Keratinocyte (primary cell): ENCODE measurements around the gene CFL1. TPM values are rescaled to one million over a fixed set of nuclear protein-coding genes. Genes with fewer than 3 reads are reported as not detected.

Experiments used
- DNase-seq: peaks from one replicate; pipeline ENCODE4 v3.0.0-alpha.2; 2011; ENCODE audit warnings: low read depth, missing footprints, low spot score
- FAIRE-seq: peaks from 2 replicates; lab custom pipeline; 2011; peaks lifted over from hg19 to GRCh38; lab: Jason Lieb, UNC
- H2AFZ ChIP-seq: 2 replicates; pipeline ENCODE4 v1.6.0; 2012; ENCODE audit warnings: low read length, control low read depth, inconsistent platforms; ENCODE audit not compliant: control insufficient read depth
- H3K27ac ChIP-seq: 2 replicates; pipeline ENCODE4 v1.5.1; 2011; ENCODE audit warnings: low read length; ENCODE audit not compliant: control insufficient read depth, insufficient read depth
- H3K27me3 ChIP-seq: 3 replicates; pipeline ENCODE4 v1.6.0; 2011; ENCODE audit warnings: low read length; ENCODE audit not compliant: control insufficient read depth, insufficient read depth; ENCODE audit errors: extremely low read depth
- H3K36me3 ChIP-seq, 2 experiments: 2 replicates in 1 of 2; 3 replicates in 1 of 2; pipeline ENCODE4 v1.5.1; 2011; ENCODE audit warnings: low read length in 2 of 2, mild to moderate bottlenecking in 1 of 2; ENCODE audit not compliant: control insufficient read depth in 2 of 2, insufficient read depth in 2 of 2; ENCODE audit errors: extremely low read depth in 1 of 2
- H3K4me1 ChIP-seq: 3 replicates; pipeline ENCODE4 v1.5.1; 2011; ENCODE audit warnings: low read length; ENCODE audit not compliant: control insufficient read depth, insufficient read depth; ENCODE audit errors: extremely low read depth
- H3K4me2 ChIP-seq: 3 replicates; pipeline ENCODE4 v1.6.0; 2011; ENCODE audit warnings: low read depth, low read length; ENCODE audit not compliant: control insufficient read depth, insufficient read depth; ENCODE audit errors: extremely low read depth
- H3K4me3 ChIP-seq, 3 experiments: fragments of 200-600 bp in 1 of 3; sonication (generic) in 1 of 3; 2 replicates in 2 of 3; 3 replicates in 1 of 3; pipeline ENCODE4 v1.5.1; 2011 to 2016; ENCODE audit warnings: low read length in 3 of 3, mild to moderate bottlenecking in 3 of 3, control low read depth in 2 of 3, inconsistent platforms in 1 of 3, low read depth in 1 of 3, mixed read lengths in 1 of 3, mixed run types in 1 of 3, moderate library complexity in 1 of 3; ENCODE audit not compliant: control insufficient read depth in 2 of 3, insufficient read depth in 2 of 3; ENCODE audit errors: extremely low read depth in 1 of 3
- H3K79me2 ChIP-seq: 2 replicates; pipeline ENCODE4 v1.6.0; 2012; ENCODE audit warnings: low read length; ENCODE audit not compliant: control insufficient read depth, insufficient read depth
- H3K9ac ChIP-seq: 3 replicates; pipeline ENCODE4 v1.6.0; 2011; ENCODE audit warnings: low read length; ENCODE audit not compliant: control insufficient read depth, insufficient read depth; ENCODE audit errors: extremely low read depth
- H3K9me1 ChIP-seq: 3 replicates; pipeline ENCODE4 v1.6.0; 2011; ENCODE audit warnings: low read length; ENCODE audit not compliant: control insufficient read depth, insufficient read depth; ENCODE audit errors: extremely low read depth
- H3K9me3 ChIP-seq: 2 replicates; pipeline ENCODE4 v1.5.1; 2012; ENCODE audit warnings: low read depth, low read length; ENCODE audit not compliant: control insufficient read depth
- H4K20me1 ChIP-seq: 3 replicates; pipeline ENCODE4 v1.6.0; 2011; ENCODE audit warnings: low read length; ENCODE audit not compliant: control insufficient read depth, insufficient read depth; ENCODE audit errors: extremely low read depth
- CTCF ChIP-seq, 3 experiments: IDR thresholded peaks in 1 of 3; conservative IDR thresholded peaks in 1 of 3; optimal IDR thresholded peaks in 1 of 3; 2 replicates in 2 of 3; 3 replicates in 1 of 3; pipeline versions ENCODE3 to v1.5.1; 2011; ENCODE audit warnings: low read length in 3 of 3, mild to moderate bottlenecking in 3 of 3, moderate library complexity in 2 of 3, control low read depth in 1 of 3, inconsistent platforms in 1 of 3; ENCODE audit not compliant: insufficient read depth in 2 of 3; ENCODE audit errors: extremely low read depth in 1 of 3
- EZH2 ChIP-seq: IDR thresholded peaks from one replicate; pipeline ENCODE4 v1.6.1; 2012; ENCODE audit warnings: inconsistent platforms, mild to moderate bottlenecking, low read length, moderate library complexity
- dilution Hi-C: fragments of 300-500 bp; cut with MboI; formaldehyde crosslinking; loops from one replicate; pipeline ENCODE4 v1.7.0; 2020; ENCODE audit warnings: low sequenced_read_pairs; ENCODE audit not compliant: extremely low pct_ligation_motif_present
- polyA plus RNA-seq, 5 experiments: library from polyadenylated mRNA; depleted of rRNA in 3 of 5; stranded (reverse) in 3 of 5; stranded (forward) in 1 of 5; unstranded in 1 of 5; fragments of >200 nt; gene quantifications; 1 replicate in 1 of 5; 2 replicates in 3 of 5; 3 replicates in 1 of 5; pipeline versions ENCODE4 v1.2.1 to v1.2.3, GENCODE V29; 2011 to 2012; ENCODE audit warnings: missing spikeins in 2 of 5, low read depth in 1 of 5, low replicate concordance in 1 of 5

CFL1 gene
- polyA plus RNA-seq, 1 donor (not counting 4 experiments of a cell fraction or from before 2014, with no cell fraction given) = 1,236 TPM

DNA sequence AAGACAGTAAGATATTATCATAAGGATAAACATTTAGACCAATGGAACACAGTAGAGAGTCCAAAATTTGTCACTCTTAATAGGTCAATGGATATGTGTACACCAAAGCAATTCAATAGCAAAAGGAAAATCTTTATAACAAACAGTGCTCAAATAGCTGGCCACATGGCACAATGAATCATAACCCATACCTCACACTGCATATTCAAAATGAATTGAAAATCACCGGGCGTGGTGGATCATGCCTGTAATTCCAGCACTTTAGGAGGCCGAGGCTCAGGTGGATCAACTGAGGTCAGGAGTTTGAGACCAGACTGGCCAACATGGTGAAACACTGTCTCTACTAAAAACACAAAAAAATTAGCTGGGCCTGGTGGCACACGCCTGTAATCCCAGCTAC lies 15.8 kb downstream of the CFL1 start:
- no peak overlapping the region for H3K4me3 ChIP-seq
- H3K79me2 ChIP-seq = no peaks in the 10 kb centered on the region
- FAIRE-seq (no peak), DNase-seq (no peak)
- no peak overlapping the region for H2AFZ ChIP-seq
- H3K4me2 ChIP-seq = no peak overlapping the region
- no peak overlapping the region for H3K27ac ChIP-seq
- no peak overlapping the region for H3K9ac ChIP-seq
- no peaks in the 10 kb centered on the region for H3K9me3 ChIP-seq
- H3K36me3 ChIP-seq = no peaks in the 10 kb centered on the region
- H3K27me3 ChIP-seq = no peaks in the 10 kb centered on the region
- H4K20me1 ChIP-seq = no peaks in the 10 kb centered on the region
- H3K4me1 ChIP-seq = peaks cover 4% of the 10 kb centered on the region
- no peak for TF ChIP-seq CTCF (optimal IDR thresholded peaks at IDR 0.05 in 1 of 3, IDR thresholded peaks at IDR 0.05 in 1 of 3, conservative IDR thresholded peaks at IDR 0.05 in 1 of 3; ENCODE audit: extremely low read depth in 1 of 3, insufficient read depth in 2 of 3, low read length in 3 of 3)
- TF ChIP-seq EZH2 = no peak
- H3K9me1 ChIP-seq = no peaks in the 10 kb centered on the region
- dilution Hi-C loops = no loop called here

GRCh38 chr11:65834202-65834601 lies 23.8 kb downstream of the CFL1 start:
- Histone ChIP-seq H3K27ac (no peak overlapping the region), H3K4me1 (peaks cover 11% of the 10 kb centered on the region), H3K4me3 (peak overlapping the region; percentile 18 to 51 (median 45)), H3K9me1 (no peaks in the 10 kb centered on the region), H3K4me2 (peak overlapping the region; percentile 73), H3K9me3 (no peaks in the 10 kb centered on the region), H3K79me2 (no peaks in the 10 kb centered on the region), H3K27me3 (peaks cover 18% of the 10 kb centered on the region), H4K20me1 (no peaks in the 10 kb centered on the region), H3K36me3 (no peaks in the 10 kb centered on the region), H3K9ac (peak overlapping the region; percentile 16), H2AFZ (peak overlapping the region; percentile 32)
- FAIRE-seq (peak; percentile 79), DNase-seq (no peak)
- dilution Hi-C loops = no loop called here
- TF ChIP-seq EZH2 (no peak), CTCF (optimal IDR thresholded peaks at IDR 0.05 in 1 of 3, IDR thresholded peaks at IDR 0.05 in 1 of 3, conservative IDR thresholded peaks at IDR 0.05 in 1 of 3; ENCODE audit: extremely low read depth in 1 of 3, insufficient read depth in 2 of 3, low read length in 3 of 3) (no peak)
